Stimulated activated CD8-positive, alpha-beta memory T cell treated with anti-CD3 and anti-CD28 coated beads, Interleukin-2, amount 100 ng/mL, for 1 hour (primary cell): ENCODE data around the gene EDEM1.

Experiments used
- DNase-seq, 2 donors: peaks; one replicate each; pipeline ENCODE4 v3.0.0-alpha.2; 2020; ENCODE audit warnings: low read depth in 2 of 2

Gene EDEM1

GRCh38 chr3:5198986-5199731 lies 11.7 kb downstream of the EDEM1 start:
- no peak for DNase-seq

- no peak for DNase-seq
These were observed 14.0 kb downstream of the EDEM1 start for GRCh38 chr3:5201536-5201935.

DNA sequence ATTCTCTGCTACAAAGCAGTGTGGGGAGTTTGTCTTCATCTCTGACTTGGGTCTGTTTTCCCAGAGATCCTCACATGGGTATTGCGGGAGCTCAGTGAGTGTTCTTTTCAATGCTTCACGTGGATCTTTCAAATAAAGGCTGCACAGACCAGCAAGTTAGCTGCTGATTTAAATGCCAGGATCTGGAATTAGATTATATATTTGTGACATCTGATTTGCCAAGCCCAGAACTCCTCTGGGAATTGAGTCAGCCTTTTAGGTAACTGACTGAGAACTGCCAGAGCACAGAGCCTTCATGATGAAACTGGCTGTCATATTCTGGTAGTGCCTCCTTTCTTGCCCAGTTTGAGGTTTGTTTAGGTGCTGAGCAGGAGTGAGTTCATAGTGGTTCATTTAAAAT lies 14.7 kb downstream of the EDEM1 start:
- no peak for DNase-seq

- no peak for DNase-seq
These were observed 17.8 kb downstream of the EDEM1 start for GRCh38 chr3:5205165-5205941.

- DNase-seq: no peak
These were observed 23.4 kb downstream of the EDEM1 start for GRCh38 chr3:5210926-5211325.

DNA sequence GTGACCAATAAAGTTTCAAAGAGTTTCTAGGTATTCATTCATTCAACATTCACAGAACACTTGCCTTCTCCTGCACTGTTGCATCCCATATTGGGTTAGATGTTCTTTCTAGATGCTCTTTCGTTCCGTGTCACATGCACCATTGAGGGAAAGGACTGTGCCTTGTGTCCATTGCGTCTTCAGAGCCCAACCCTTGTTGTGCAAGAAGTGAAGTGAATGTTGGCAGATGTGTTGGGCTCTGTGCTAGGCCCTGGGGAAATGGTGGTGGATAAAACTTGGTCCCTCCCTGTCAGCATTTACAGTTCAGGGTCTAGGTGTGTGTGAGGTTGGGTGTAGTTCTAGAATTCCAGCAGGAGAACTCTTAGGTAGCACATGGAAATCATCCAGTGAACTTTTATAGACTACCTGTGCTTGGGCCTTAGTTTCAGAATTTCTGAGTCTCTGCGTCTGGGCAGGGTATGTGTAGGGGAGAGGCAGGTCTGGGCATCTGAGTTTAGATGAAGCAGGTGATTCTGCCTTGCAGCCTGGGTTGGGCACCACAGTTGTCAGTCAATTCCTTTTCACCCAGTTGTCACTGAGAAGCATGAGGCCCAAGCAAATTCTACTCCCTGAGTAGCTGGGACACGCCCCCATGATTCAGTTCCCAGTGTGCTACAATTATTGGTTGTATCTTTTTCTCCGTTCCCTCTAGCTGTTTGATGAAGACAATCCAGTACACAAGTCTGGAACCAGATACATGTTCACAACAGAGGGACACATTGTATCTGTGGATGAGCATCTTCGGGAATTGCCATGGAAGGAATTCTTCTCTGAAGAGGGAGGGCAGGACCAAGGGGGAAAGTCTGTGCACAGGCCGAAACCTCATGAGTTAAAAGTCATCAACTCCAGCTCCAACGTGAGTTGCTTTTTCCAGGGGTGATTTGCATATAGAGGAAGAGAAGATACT lies 25.4 kb downstream of the EDEM1 start:
- no peak for DNase-seq

DNA sequence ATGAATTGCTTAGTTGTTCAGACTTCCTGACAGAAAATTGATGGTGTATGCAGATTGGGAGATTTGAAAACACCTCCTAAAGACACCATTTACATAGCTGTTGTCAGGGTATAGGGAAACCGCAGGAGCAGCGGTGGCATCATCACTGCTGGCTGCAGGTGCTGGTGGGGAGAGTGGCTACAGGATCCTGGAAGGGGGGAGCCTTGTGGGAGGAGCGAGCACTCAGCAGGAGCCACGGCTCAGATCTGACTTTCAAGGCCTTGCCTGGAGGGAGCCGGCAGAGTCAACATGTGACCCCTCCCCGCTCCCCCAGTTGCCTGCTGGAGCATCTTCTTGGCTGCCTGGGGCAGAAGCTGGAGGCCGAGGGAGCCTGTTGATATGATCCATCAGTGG lies 26.1 kb downstream of the EDEM1 start:
- no peak for DNase-seq

- no peak for DNase-seq
These were observed 26.8 kb downstream of the EDEM1 start for GRCh38 chr3:5214352-5214751.

- no peak for DNase-seq
These were observed 30.5 kb downstream of the EDEM1 start for GRCh38 chr3:5217824-5218595.

GRCh38 chr3:5218815-5219214 lies 31.3 kb downstream of the EDEM1 start:
- no peak for DNase-seq

GRCh38 chr3:5219216-5219615 lies 31.7 kb downstream of the EDEM1 start:
- DNase-seq: no peak

- no peak for DNase-seq
These were observed 32.7 kb downstream of the EDEM1 start for GRCh38 chr3:5220193-5220592.

- DNase-seq: no peak
These were observed 33.3 kb downstream of the EDEM1 start for GRCh38 chr3:5220667-5221431.

DNA sequence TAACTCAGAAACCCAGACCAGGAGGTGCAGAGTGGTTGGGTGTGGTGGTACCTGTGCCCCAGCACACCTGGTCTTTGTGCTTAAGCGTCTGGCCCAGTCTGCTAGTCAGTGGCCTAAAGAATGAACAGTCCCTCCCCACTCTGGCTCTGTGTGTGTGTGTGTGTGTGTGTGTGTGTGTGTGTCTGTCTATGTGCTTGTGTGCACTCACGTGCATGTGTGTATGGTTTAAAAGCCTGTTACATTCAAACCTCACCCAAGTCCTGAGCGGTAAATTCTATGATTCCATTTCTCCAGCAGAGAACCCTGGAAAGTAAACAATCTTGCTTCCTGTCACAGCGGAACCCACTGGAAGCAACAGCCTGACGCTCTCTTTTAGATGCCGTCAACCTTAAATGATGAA lies 34.2 kb downstream of the EDEM1 start:
- no peak for DNase-seq

GRCh38 chr3:5222283-5223005 lies 34.9 kb downstream of the EDEM1 start:
- no peak for DNase-seq

DNA sequence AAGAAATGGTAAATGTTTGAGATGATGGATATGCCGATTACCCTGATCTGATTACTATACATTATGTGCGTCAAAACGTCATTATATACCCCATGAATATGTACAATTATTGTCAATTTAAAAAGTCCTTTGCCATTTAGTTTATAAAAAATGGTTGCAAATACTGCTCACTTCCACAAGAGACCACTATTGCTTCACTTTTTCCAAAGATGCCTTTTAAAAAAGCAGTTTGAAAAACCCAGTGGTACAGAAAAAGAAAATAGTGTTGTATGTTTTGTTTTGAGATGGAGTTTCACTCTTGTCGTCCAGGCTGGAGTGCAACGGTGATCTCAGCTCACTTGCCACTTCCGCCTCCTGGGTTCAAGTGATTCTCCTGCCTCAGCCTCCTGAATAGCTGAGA lies 39.3 kb downstream of the EDEM1 start:
- no peak for DNase-seq

GRCh38 chr3:5227812-5228211 lies 40.3 kb downstream of the EDEM1 start:
- no peak for DNase-seq

DNA sequence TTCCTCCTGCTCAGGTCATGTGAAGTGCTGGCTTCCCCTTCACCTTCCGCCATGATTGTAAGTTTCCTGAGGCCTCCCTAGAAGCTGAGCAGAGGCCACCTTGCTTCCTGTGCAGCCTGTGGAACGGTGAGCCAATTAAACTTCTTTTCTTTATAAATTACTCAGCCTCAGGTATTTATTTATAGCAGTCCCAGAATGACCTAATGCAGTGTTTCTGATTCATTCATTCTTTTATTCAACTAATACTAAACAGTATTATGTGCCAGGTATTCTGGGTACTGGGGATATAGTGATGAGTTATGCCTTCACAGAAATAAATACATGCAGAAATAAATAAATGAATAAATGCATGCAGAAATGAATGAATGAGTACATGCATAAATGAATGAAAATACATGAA lies 41.9 kb downstream of the EDEM1 start:
- DNase-seq: no peak

- DNase-seq: no peak
These were observed 43.6 kb downstream of the EDEM1 start for GRCh38 chr3:5231074-5231473.

DNA sequence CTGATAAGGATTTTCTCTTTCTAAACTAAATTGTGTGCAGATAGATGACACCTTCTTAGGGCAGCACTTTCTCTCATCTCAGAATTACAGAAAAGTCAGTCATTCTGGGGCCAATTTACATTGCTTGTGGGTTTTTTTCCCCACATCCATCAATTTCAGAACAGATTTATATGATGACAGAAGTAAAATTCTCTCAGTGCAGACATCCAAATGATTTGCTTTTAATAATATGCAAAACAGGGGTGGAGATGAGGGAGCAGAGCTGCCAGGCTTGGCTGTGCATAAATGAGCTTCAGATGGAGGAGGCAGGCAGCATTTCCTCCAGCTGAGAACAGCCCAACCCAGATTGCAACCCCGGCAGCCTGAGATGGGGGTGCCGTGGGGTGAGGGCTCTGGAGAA lies 44.0 kb downstream of the EDEM1 start:
- no peak for DNase-seq
